ENCODE measurements around the gene FRAT1.

DNA sequence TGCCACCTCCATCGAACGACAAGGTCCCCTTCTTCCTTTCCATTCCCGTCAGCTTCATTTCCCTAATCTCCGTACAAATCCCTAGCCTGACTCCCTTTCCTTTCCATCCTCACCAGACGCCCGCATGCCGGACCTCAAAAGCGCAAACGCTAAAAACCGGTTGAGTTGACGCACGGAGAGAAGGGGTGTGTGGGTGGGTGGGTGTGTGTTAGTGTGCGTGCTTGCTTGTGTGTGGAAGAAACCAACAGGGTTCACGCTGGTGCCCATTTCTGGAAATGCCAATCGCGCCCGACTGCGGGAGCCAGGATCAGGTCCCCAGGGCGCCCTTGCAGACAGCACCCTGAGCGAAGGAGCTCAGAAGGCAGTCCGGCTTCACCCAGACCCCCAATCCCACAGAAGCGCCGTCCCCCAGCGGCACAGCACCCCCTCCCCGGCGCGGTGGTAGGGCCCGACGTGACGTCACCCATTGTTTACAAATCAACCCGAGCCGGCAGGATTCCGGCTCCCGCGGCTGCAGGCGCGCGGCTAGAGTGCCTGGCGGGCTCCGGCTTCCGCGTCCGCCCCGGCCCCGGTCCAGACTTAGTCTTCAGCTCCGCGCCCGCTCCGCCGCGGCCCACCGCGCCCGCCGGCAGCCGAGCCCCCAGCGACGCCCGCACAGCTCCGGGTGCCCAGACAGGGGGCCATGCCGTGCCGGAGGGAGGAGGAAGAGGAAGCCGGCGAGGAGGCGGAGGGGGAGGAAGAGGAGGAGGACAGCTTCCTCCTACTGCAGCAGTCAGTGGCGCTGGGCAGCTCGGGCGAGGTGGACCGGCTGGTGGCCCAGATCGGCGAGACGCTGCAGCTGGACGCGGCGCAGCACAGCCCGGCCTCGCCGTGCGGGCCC lies at the start of gene FRAT1:
- TF ChIP-seq, protein P1, sequence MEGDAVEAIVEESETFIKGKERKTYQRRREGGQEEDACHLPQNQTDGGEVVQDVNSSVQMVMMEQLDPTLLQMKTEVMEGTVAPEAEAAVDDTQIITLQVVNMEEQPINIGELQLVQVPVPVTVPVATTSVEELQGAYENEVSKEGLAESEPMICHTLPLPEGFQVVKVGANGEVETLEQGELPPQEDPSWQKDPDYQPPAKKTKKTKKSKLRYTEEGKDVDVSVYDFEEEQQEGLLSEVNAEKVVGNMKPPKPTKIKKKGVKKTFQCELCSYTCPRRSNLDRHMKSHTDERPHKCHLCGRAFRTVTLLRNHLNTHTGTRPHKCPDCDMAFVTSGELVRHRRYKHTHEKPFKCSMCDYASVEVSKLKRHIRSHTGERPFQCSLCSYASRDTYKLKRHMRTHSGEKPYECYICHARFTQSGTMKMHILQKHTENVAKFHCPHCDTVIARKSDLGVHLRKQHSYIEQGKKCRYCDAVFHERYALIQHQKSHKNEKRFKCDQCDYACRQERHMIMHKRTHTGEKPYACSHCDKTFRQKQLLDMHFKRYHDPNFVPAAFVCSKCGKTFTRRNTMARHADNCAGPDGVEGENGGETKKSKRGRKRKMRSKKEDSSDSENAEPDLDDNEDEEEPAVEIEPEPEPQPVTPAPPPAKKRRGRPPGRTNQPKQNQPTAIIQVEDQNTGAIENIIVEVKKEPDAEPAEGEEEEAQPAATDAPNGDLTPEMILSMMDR (IDR thresholded peaks at IDR 0.05; ENCODE audit: poor library complexity): no peak
- TF ChIP-seq EZH2phosphoT487 (IDR thresholded peaks at IDR 0.05; ENCODE audit: low read depth, severe bottlenecking, unreplicated experiment): no peak
